ENCODE measurements around the gene ZNF800. TPM values are rescaled to one million over a fixed set of nuclear protein-coding genes. Genes with fewer than 3 reads are reported as not detected.
"Not testable (repeated sequence)": the region's sequence is repeated elsewhere in the genome, so short reads cannot be mapped to it uniquely, and the experiment has no call there.

The ZNF800 gene
- total RNA-seq, 4 donors from 2014 or later = 31.7 to 60.7 (median 41.5) TPM

- Histone ChIP-seq H3K9me3 (no peaks in the 10 kb centered on the region), H3K36me3 (no peaks in the 10 kb centered on the region), H3K27me3 (no peaks in the 10 kb centered on the region), H3K4me3 (no peak overlapping the region), H3K4me1 (no peaks in the 10 kb centered on the region), H3K27ac (no peak overlapping the region)
- no peak for DNase-seq
- in situ Hi-C loops (cut with MboI; ENCODE audit: low pct_ligation_motif_present in 1 of 4, low pct_unique_long_range_greater_than_20kb in 1 of 4, low sequenced_read_pairs in 3 of 4) = no loop called here
- intact Hi-C loops (cut with DNase I; ENCODE audit: low total_unique reads) = no loop called here
- TF ChIP-seq CTCF (IDR thresholded peaks at IDR 0.05) = no peak
- no peak for TF ChIP-seq POLR2AphosphoS5 (IDR thresholded peaks at IDR 0.05)
- TF ChIP-seq POLR2A (IDR thresholded peaks at IDR 0.05) = no peak
- no peak for TF ChIP-seq EP300 (IDR thresholded peaks at IDR 0.05; ENCODE audit: low read depth)
Observed at GRCh38 chr7:127411176-127411575, 18.7 kb upstream of the ZNF800 start.

GRCh38 chr7:127409629-127410028 is 17.1 kb upstream of the ZNF800 start:
- no peaks in the 10 kb centered on the region for H3K4me1 ChIP-seq
- H3K4me3 ChIP-seq = no peak overlapping the region
- no peak overlapping the region for H3K27ac ChIP-seq
- H3K27me3 ChIP-seq = no peaks in the 10 kb centered on the region
- intact Hi-C loops (cut with DNase I; ENCODE audit: low total_unique reads) (no loop called here), in situ Hi-C loops (cut with MboI; ENCODE audit: low pct_ligation_motif_present in 1 of 4, low pct_unique_long_range_greater_than_20kb in 1 of 4, low sequenced_read_pairs in 3 of 4) (no loop called here)
- H3K9me3 ChIP-seq = no peaks in the 10 kb centered on the region
- H3K36me3 ChIP-seq = no peaks in the 10 kb centered on the region
- TF ChIP-seq POLR2AphosphoS5 (IDR thresholded peaks at IDR 0.05) = no peak
- TF ChIP-seq CTCF (IDR thresholded peaks at IDR 0.05) = no peak
- TF ChIP-seq POLR2A (IDR thresholded peaks at IDR 0.05) = no peak
- no peak for TF ChIP-seq EP300 (IDR thresholded peaks at IDR 0.05; ENCODE audit: low read depth)
- WGBS, 2 donors (ENCODE audit: low coverage in 1 of 2) = 60 to 80% methylated on average over 1 to 4 of the region's 4 CpGs
- no peak for DNase-seq

- in situ Hi-C loops (cut with MboI; ENCODE audit: low pct_ligation_motif_present in 1 of 4, low pct_unique_long_range_greater_than_20kb in 1 of 4, low sequenced_read_pairs in 3 of 4) (no loop called here), intact Hi-C loops (cut with DNase I; ENCODE audit: low total_unique reads) (no loop called here)
- H3K27me3 ChIP-seq = peaks cover 11% of the 10 kb centered on the region
- no peaks in the 10 kb centered on the region for H3K4me1 ChIP-seq
- H3K27ac ChIP-seq = no peak overlapping the region
- no peaks in the 10 kb centered on the region for H3K36me3 ChIP-seq
- TF ChIP-seq EP300 (IDR thresholded peaks at IDR 0.05; ENCODE audit: low read depth) = no peak
- TF ChIP-seq CTCF (IDR thresholded peaks at IDR 0.05) = no peak
- 56 to 65% methylated on average over 3 of the region's 3 CpGs for WGBS, 2 donors (ENCODE audit: low coverage in 1 of 2)
- no peak for DNase-seq
- H3K4me3 ChIP-seq = no peak overlapping the region
- no peaks in the 10 kb centered on the region for H3K9me3 ChIP-seq
Observed at GRCh38 chr7:127404286-127405072, 12.0 kb upstream of the ZNF800 start.

- Histone ChIP-seq H3K27ac (no peak overlapping the region), H3K9me3 (no peaks in the 10 kb centered on the region), H3K4me3 (no peak overlapping the region), H3K27me3 (no peaks in the 10 kb centered on the region), H3K4me1 (peaks cover 3 to 11% (median 10%) of the 10 kb centered on the region in 4 donors), H3K36me3 (no peaks in the 10 kb centered on the region)
- 80% methylated on average over 1 of the region's 1 CpG; no CpG with 5 or more reads in 1 of the 2 donors for WGBS, 2 donors (ENCODE audit: low coverage in 1 of 2)
- intact Hi-C loops (cut with DNase I; ENCODE audit: low total_unique reads) = no loop called here
- no peak for DNase-seq
- in situ Hi-C loops (cut with MboI; ENCODE audit: low pct_ligation_motif_present in 1 of 4, low pct_unique_long_range_greater_than_20kb in 1 of 4, low sequenced_read_pairs in 3 of 4) = no loop called here
- no peak for TF ChIP-seq POLR2A (IDR thresholded peaks at IDR 0.05)
- no peak for TF ChIP-seq CTCF (IDR thresholded peaks at IDR 0.05)
- no peak for TF ChIP-seq POLR2AphosphoS5 (IDR thresholded peaks at IDR 0.05)
- no peak for TF ChIP-seq EP300 (IDR thresholded peaks at IDR 0.05; ENCODE audit: low read depth)
Observed at GRCh38 chr7:127396184-127396583, 3.7 kb upstream of the ZNF800 start.

GRCh38 chr7:127395104-127395503 is 2.6 kb upstream of the ZNF800 start:
- DNase-seq; intact Hi-C loops (cut with DNase I; ENCODE audit: low total_unique reads); H3K4me3 ChIP-seq; H3K36me3 ChIP-seq; H3K27me3 ChIP-seq; H3K27ac ChIP-seq; H3K9me3 ChIP-seq; in situ Hi-C loops (cut with MboI; ENCODE audit: low pct_ligation_motif_present in 1 of 4, low pct_unique_long_range_greater_than_20kb in 1 of 4, low sequenced_read_pairs in 3 of 4): not testable (repeated sequence)
- peaks cover 12 to 22% (median 19%) of the 10 kb centered on the region in 4 donors for H3K4me1 ChIP-seq
- 0 to 7% methylated on average over 1 of the region's 1 CpG for WGBS, 2 donors (ENCODE audit: low coverage in 1 of 2)

Data from transverse colon (tissue), 4 donors.